Anterior cingulate cortex (tissue), 58 donors: Measurements from ENCODE around the gene NFX1.
"Not testable (repeated sequence)": the region's sequence is repeated elsewhere in the genome, so short reads cannot be mapped to it uniquely, and the experiment has no call there.

Experiments used
- DNase-seq, 58 donors: peaks; one replicate each; lab custom pipeline; 2025; lab: John Stamatoyannopoulos, UW

NFX1 gene

GRCh38 chr9:33351547-33351946 lies 61.2 kb downstream of the NFX1 start:
- DNase-seq = no peak

DNA sequence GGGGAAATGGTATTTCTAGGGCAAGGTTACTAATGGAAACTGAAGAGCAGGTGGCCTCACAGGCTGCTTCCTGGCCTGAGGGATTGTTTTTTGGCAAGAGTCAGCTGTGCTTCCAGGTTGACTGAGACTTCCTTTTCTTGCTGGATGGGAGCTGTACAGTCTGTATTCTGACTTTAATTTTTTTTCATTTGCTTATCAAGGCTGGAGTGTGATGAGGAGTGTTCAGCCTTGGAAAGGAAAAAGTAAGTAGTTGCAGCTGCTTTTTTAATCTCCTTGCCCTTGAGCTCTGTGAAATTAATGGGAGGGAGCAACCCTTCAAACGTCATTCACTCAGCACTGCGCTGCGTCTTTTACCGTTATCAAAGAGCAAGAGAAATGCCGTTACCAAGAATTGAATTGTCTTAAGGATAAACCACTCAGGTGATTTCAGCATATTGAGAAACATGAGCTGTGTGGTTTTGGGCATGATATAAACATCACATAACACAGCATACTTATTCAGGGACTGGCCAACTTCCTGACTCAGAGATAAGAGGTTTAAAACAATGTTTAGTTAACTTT lies 64.4 kb downstream of the NFX1 start:
- no peak for DNase-seq

- no peak for DNase-seq
These were observed 65.6 kb downstream of the NFX1 start for GRCh38 chr9:33355933-33356332.

DNA sequence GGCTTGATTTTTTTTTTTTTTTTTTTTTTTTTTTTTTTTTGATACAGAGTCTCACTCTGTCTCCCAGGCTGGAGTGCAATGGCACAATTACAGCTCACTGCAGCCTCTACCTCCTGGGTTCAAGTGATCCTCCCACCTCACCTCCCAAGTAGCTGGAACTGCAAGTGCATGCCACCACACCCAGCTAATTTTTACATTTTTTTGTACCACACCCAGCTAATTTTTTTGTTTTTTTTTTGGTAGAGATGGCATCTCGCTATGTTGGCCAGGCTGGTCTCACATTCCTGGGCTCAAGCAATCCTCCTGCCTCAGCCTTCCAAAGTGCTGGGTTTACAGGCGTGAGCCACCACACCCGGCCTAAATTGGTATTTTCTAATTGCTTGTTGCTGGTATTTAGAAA lies 68.3 kb downstream of the NFX1 start:
- not testable (repeated sequence) for DNase-seq

- DNase-seq = no peak
These were observed 73.8 kb downstream of the NFX1 start for GRCh38 chr9:33364127-33364526.

GRCh38 chr9:33364814-33365213 lies 74.5 kb downstream of the NFX1 start:
- not testable (repeated sequence) for DNase-seq

- no peak for DNase-seq
These were observed 76.7 kb downstream of the NFX1 start for GRCh38 chr9:33366979-33367480.

DNA sequence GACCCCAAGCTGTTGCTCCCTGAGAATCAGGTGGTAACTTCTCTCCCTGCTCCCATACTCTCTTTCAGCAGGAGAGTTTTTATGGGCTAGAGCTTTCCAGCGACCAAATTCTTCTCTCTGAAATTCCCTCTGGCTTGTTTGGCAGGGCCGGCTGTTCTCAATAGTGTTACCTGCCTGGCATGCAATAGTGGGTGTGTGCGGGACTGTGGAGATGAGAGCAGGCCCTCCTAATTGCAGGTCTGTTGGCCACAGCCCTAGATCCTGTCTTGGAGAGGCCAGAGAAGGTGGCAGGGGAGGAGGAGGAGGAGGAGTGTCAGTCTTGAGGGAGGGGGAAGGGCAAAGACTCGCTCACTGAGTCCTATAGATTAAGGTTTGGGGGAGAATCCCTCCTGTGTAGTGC lies 82.6 kb downstream of the NFX1 start:
- DNase-seq = no peak

DNA sequence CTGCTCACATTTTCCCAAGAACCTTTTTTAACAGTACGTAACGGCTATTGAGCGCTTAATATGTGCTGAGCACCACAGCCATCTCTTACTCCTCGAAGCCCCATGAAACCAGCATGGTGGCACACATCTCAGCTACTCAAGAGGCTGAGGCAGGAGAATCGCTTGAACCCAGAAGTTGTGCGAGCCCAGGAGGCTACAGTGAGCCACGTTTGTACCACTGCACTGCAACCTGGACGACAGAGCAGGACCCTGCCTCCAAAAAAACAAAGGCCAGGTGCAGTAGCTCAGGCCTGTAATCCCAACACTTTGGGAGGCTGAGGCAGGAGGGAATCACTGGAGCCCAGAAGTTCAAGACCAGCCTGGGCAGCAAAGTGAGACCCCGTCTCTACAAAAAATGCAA lies 83.9 kb downstream of the NFX1 start:
- DNase-seq = no peak

DNA sequence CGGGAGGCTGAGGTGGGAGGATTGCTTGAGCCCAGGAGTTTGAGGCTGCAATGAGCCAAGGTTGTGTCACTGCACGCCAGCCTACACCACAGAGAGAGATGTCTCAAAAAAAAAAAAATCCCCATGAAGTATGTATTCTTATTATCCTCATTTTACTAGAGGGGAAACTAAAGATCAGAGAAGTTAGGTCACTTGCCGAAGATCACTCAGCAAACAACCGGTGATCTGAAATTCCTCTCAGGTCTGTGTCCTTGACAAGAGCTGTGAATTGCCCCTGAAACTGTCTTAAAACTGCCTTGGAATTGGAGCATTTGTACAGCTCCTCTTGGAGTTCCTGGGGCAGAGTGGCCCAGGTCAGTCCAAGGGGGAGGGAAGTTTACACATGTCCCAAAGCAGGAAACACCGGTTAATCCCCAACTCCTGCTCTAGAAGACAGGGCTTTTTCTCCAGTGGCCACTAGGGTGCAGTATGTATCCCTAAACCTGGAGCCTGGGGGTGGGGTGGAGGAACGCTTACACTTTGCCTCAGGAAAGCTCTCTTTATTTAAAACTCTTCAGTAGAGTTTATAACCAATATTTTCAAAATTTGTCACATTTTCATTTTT lies 84.4 kb downstream of the NFX1 start:
- DNase-seq = peak in 52 of 58 donors; percentile 4 to 83 (median 45)

DNA sequence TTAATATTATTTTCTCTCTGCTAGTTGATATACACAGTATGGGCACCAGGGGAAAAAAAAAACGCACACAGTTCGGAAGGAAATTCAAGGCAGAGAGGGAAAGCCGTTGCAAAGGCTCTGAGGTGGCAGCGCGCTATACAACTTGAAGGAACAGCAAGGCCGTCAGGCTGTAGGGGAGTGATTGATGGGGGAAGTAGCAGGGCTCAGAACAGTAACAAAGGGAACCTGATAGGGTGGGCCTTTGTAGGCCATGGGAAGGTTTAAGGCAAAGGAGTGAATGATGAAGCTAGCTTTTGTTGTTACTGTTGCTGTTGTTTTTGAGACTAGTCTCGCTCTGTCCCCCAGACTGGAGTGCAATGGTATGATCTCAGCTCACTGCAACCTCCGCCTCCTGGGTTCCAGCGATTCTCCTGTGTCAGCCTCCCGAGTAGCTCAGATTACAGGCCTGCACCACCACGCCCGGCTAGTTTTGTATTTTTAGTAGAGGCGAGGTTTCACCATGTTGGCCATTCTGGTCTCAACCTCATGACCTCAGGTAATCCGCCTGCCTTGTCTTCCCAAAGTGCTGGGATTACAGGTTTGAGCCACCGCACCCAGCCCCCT lies 85.0 kb downstream of the NFX1 start:
- peak in 10 of 58 donors; percentile 16 to 46 (median 32) for DNase-seq

GRCh38 chr9:33375841-33376321 lies 85.6 kb downstream of the NFX1 start:
- DNase-seq = peak in 34 of 58 donors; percentile 6 to 87 (median 40)

GRCh38 chr9:33377089-33377715 lies 86.9 kb downstream of the NFX1 start:
- no peak for DNase-seq

- no peak for DNase-seq
These were observed 87.9 kb downstream of the NFX1 start for GRCh38 chr9:33378121-33378795.

GRCh38 chr9:33379666-33380389 lies 89.5 kb downstream of the NFX1 start:
- DNase-seq = no peak

- no peak for DNase-seq
These were observed 90.2 kb downstream of the NFX1 start for GRCh38 chr9:33380390-33381094.

- DNase-seq = no peak
These were observed 91.0 kb downstream of the NFX1 start for GRCh38 chr9:33381231-33381791.

GRCh38 chr9:33382397-33382796 lies 92.1 kb downstream of the NFX1 start:
- DNase-seq = not testable (repeated sequence)

GRCh38 chr9:33383396-33383795 lies 93.1 kb downstream of the NFX1 start:
- not testable (repeated sequence) for DNase-seq
